GM12891 (cell line): Measurements from ENCODE around the gene ARHGEF39.

Source experiments
- DNase-seq: peaks from one replicate; pipeline ENCODE4 v3.0.0; 2011; ENCODE audit warnings: low spot score; ENCODE audit not compliant: insufficient read length
- FAIRE-seq: peaks from 2 replicates; lab custom pipeline; 2011; peaks lifted over from hg19 to GRCh38; lab: Jason Lieb, UNC
- PAX5 ChIP-seq: IDR thresholded peaks from 2 replicates; pipeline ENCODE4 v1.6.1; 2011; ENCODE audit warnings: low read length, moderate library complexity, mild to moderate bottlenecking; ENCODE audit not compliant: insufficient read depth, severe bottlenecking
- POLR2A ChIP-seq: IDR thresholded peaks from 2 replicates; pipeline ENCODE4 v1.6.1; 2011; ENCODE audit warnings: low read depth, low read length, control low read depth
- POLR2AphosphoS5 ChIP-seq: IDR thresholded peaks from 2 replicates; pipeline ENCODE4 v1.6.1; 2011; ENCODE audit warnings: low read depth, low read length, control low read depth
- POU2F2 ChIP-seq: IDR thresholded peaks from 2 replicates; pipeline ENCODE4 v1.6.1; 2011; ENCODE audit warnings: low read depth, mild to moderate bottlenecking, control low read depth, low read length, moderate library complexity
- SPI1 ChIP-seq: IDR thresholded peaks from 2 replicates; pipeline ENCODE4 v1.6.1; 2011; ENCODE audit warnings: low read depth, low read length, control low read depth
- TAF1 ChIP-seq: IDR thresholded peaks from 2 replicates; pipeline ENCODE4 v1.6.1; 2011; ENCODE audit warnings: low read depth, low read length, control low read depth

The ARHGEF39 gene

DNA sequence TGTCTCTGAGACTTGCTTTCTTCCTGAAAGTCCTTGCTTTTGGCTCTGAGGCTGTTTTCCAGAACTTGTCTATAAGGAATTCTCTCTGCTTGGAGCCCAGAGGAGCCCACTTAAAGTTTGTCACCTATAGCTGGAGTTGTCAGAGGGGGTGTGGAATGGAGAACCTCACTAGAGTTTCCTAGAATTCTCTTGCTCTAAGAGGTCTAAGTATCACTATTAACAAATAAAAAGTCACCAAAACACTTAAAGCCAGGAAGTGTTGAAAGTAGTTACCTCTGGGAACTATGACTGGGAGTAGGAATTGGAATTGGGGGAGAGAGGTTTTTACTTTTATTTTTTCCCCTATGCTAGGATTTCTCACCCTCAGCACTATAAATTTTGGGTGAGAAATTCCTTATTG, 29.3 kb downstream of the ARHGEF39 start:
- no peak for TF ChIP-seq POLR2AphosphoS5
- no peak for TF ChIP-seq POU2F2
- FAIRE-seq (no peak), DNase-seq (no peak)

DNA sequence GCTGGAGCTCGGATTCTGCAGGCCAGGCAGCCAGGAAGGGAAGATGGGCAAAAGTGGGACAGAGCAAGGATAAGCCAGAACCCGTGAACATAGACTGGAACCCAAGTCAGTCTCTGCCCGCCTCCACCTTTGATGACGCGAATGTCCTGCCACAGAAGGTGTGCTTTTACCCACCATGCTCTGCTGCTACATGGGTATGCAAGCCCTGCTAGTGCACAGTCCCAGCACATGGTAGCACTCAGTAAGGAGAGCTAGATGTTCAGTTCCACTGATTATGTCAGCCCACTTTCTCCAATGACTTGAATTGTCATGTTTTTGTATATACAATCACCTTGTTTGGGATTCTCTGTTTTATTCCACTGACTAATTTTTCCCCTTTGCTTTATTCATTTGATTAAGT, 35.4 kb downstream of the ARHGEF39 start:
- no peak for DNase-seq
- TF ChIP-seq POU2F2 (no peak), PAX5 (no peak), SPI1 (no peak), POLR2AphosphoS5 (no peak), TAF1 (no peak), POLR2A (no peak)
- peak; percentile 68 for FAIRE-seq

DNA sequence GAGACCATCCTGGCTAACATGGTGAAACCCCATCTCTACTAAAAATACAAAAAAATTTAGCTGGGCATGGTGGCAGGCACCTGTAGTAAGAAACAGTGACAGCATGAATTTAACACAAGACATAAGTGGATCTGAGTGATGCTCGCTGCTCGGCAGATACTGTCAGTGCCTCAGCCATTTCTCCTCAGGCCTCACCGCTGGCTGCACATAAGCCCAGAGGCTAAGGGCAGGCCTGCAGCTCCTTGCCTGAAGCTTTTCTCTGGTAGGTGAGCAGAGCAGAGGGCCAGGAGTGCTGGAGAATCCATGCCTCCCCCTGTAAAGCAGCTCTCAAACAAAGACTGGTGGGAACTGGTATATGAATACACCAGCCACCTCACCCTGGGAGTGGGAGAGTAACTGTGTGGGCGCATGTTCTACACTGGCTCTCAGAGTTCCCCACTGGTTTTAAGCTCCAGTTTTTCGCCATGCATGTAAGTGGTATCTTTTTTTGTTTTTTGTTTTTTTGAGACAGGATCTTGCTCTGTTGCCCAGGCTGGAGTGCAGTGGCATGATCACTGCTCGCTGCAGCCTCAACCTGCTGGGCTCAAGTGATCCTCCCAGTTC, 36.5 kb downstream of the ARHGEF39 start:
- no peak for DNase-seq
- FAIRE-seq, result no peak
- TF ChIP-seq SPI1, result no peak
- no peak for TF ChIP-seq PAX5
- TF ChIP-seq TAF1, result no peak
- no peak for TF ChIP-seq POLR2AphosphoS5
- TF ChIP-seq POU2F2, result no peak
- TF ChIP-seq POLR2A, result no peak

DNA sequence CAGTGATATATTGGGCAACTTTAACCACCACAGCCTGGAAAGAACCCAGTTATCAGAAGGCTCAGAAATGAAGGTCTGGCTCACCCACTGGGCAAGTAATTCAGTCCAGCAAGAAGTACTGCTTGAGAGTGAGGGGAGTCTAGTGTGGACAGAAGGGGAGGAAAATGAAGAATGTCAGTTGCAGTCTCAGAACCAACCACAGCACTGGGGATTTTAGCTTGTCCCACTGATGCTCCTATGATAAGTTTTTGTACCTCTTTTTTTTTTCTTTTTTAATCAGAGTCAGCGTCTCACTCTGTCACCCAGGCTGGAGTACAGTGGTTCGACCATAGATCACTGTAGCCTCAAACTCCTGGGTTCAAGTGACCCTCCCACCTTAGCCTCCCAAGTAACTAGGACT, 37.4 kb downstream of the ARHGEF39 start:
- TF ChIP-seq SPI1 (no peak), POU2F2 (no peak)
- DNase-seq, result no peak
- peak; percentile 66 for FAIRE-seq

DNA sequence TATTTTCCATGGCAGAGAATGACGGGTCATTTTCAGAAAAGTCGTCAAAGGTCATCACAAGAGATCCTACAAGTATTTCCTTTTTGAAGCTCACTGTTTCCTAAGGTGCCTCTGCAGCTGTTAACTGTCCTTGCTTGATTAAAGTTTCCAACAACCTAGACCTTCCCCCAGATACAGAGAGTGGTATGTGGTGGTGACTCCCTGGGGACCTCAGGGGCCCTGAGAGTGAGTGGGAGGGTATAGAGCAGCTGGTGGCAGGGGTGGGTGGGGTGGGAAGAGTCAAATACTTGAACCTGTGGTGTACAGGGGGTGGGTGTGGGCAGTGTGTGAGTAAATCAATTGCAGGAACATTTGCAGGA, 45.2 kb downstream of the ARHGEF39 start:
- no peak for DNase-seq
- FAIRE-seq, result no peak
- TF ChIP-seq POU2F2 (no peak), POLR2AphosphoS5 (no peak), POLR2A (no peak), TAF1 (no peak), SPI1 (no peak), PAX5 (no peak)

DNA sequence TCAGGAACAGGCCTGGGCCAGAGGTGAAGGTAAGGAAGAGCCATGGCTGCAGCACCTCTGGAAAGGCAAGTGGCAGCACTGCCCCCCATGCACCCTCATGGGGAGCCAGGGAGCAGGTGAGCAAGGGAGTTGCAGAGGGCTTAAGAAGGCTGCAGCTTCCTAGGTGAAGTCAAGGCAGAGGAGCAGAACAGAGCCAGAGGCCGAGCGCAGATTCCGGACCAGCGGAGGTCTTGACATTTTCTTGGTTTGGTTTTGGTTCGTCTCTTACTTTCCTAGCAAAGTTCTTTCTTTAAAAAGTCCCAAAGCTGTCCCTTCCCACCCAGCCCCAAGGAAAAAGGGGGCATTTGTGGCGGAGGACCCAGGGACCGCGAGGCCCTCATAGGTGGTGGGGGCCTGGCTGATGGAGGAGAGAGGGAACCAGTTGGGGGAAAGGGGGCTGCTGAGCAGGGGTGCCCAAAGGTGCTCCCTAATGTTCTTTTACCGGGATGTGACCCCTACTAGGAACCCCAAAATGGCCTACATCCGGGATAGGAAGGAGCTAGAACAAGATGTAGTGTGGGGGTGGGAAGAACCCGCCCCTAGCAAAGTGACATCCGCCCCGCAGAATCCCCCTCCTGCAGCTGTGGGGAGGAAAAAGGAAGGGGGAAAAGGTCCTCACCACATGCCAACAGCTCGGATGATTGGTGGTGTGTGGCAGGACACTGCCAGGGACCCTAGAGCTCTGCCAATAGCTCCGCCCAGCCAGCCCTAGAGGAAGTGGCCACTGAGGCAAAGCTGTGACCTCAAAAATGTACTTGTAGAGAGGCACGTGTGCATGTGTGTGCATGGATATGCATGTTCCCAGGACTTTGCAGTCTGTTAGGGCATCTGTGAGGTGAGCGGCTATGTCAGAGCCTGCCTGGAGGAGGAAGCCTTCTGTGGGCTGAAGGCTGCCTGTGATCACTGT, 45.9 kb downstream of the ARHGEF39 start:
- peak; percentile 25; the same call in 1 of the 2 replicates for TF ChIP-seq POLR2AphosphoS5
- TF ChIP-seq POU2F2, result peak; percentile 86
- 0 out of 2 replicates have a peak, but pooled peaks have one; percentile 20 for TF ChIP-seq TAF1
- TF ChIP-seq POLR2A, result no peak
- TF ChIP-seq PAX5, result no peak
- TF ChIP-seq SPI1, result peak; percentile 72
- DNase-seq (no peak), FAIRE-seq (peak; percentile 97)

DNA sequence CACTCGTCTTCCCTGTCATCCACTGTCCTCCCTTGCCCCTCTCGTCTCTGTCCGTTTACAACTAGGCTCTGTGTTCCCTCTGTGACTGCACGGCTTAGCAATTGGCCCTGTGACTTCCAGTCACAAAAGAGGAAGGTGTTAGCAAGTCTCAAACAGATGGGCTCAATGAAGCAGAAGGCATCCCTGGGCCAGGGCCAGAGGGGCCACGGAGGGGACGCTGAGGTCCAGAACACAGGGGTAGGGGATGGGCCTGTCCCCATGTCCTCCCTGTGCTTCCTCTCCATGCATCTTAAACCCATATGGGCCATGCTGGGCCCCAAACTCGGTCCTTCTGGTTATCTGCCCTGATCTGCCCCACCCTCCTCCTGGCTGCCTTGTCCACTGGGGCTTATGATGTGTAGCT, 46.7 kb downstream of the ARHGEF39 start, which contains the start of gene CD72:
Gene CD72 (minus strand): TSS at position 89 of the 403 bp plus-strand sequence. CDS start 110 bp downstream, outside the sequence.
- 0 out of 2 replicates have a peak, but pooled peaks have one; percentile 42 for TF ChIP-seq POLR2AphosphoS5
- TF ChIP-seq SPI1, result peak; percentile 51
- no peak for TF ChIP-seq PAX5
- TF ChIP-seq TAF1, result no peak
- no peak for TF ChIP-seq POLR2A
- no peak for TF ChIP-seq POU2F2
- FAIRE-seq (peak; percentile 92), DNase-seq (no peak)

DNA sequence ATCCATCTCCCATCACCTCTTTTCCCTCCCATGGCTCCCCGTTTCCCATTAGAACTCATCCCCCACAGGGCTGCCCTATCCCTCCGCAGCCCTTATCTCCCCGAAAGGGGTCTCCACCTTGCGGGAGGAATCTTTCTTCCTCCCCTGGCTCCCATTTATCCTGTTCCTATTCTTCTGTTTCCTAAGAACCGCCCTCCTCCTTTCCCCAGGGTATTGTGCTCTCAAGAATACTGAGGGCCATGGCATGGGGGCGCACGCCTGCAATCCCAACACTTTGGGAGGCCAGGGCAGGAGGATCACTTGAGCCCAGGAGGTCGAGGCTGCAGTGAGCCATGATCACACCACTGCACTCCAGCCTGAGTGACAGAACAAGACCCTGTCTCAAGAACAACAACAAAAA, 47.4 kb downstream of the ARHGEF39 start:
- DNase-seq (no peak), FAIRE-seq (peak; percentile 31)
- TF ChIP-seq TAF1, result no peak
- no peak for TF ChIP-seq POLR2AphosphoS5
- TF ChIP-seq PAX5, result no peak
- no peak for TF ChIP-seq POLR2A
- no peak for TF ChIP-seq SPI1
- no peak for TF ChIP-seq POU2F2

DNA sequence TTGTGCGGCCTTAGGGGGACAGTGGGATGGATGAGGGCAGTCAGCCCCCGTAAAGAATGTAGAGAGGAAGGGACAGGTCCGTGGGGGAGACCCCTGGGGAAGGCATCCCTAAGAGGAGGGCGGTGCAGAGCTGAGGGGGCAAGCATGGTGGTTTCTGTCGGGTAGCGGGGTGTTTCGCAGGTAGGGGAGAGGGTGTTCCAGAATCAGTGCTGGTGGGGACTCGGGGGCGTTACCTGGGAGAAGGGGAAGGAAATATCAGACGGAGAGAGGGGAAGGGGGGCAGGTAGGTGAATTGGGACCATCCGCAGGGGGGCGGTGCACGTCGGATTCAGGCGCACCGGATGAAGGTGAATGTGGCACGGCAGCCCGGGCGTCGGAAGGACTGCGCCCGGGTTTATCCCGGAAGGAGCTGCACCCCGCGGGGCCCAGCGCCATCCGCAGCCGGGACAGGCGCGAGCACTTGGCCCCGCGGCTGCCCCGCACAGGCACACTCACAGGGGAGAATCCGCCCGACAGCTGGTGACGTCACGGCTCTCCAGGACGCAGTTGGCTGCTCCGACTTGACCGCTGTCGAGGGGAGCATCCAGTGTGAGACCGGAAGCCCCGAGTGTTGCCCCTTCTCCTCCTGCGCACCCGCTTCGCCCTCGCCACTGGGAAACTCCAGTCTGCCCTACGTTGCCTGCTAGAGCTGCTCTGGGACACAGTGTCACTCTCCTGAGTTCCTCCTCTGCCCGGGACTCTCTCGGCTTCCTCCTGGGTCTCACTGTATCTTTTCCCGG, 48.1 kb downstream of the ARHGEF39 start:
- DNase-seq (peak; percentile 58), FAIRE-seq (peak; percentile 94)
- TF ChIP-seq PAX5, result no peak
- peak; percentile 64; the same call in 1 of the 2 replicates for TF ChIP-seq POLR2AphosphoS5
- TF ChIP-seq TAF1, result peak; percentile 31; the same call in 1 of the 2 replicates
- TF ChIP-seq POLR2A, result peak; percentile 61
- TF ChIP-seq SPI1, result no peak
- no peak for TF ChIP-seq POU2F2
